ENCODE results near the gene INAFM2.

- TF ChIP-seq TARDBP (IDR thresholded peaks at IDR 0.05) (no peak), POLR2A (conservative IDR thresholded peaks at IDR 0.05) (no peak), HNRNPL (IDR thresholded peaks at IDR 0.05; ENCODE audit: low read depth, low read length) (no peak), NFE2 (IDR thresholded peaks at IDR 0.05; ENCODE audit: low read depth) (no peak), NR3C1 (CRISPR knock-in tag; IDR thresholded peaks at IDR 0.05) (no peak), NRF1 (conservative IDR thresholded peaks at IDR 0.05 in 1 of 2, IDR thresholded peaks at IDR 0.05 in 1 of 2) (no peak), MYC (IDR thresholded peaks at IDR 0.05; ENCODE audit: low read depth, low read length) (no peak), MYC (CRISPR knock-in tag; IDR thresholded peaks at IDR 0.05; ENCODE audit: borderline replicate concordance, low read depth) (no peak), SMAD1 (IDR thresholded peaks at IDR 0.05; ENCODE audit: low read depth, low read length, partially characterized antibody) (no peak), U2AF1 (optimal IDR thresholded peaks at IDR 0.05; ENCODE audit: low read depth, low read length) (no peak)
Observed at GRCh38 chr15:40343512-40343911, 20.0 kb downstream of the INAFM2 start.

Data from K562 (cell line).